CD1c-positive myeloid dendritic cell (primary cell): ENCODE results near the gene PRSS21.

Experiments used
- DNase-seq: peaks from one replicate; pipeline ENCODE4 v3.0.0-alpha.2; 2016; ENCODE audit errors: extremely low spot score

Gene PRSS21

DNA sequence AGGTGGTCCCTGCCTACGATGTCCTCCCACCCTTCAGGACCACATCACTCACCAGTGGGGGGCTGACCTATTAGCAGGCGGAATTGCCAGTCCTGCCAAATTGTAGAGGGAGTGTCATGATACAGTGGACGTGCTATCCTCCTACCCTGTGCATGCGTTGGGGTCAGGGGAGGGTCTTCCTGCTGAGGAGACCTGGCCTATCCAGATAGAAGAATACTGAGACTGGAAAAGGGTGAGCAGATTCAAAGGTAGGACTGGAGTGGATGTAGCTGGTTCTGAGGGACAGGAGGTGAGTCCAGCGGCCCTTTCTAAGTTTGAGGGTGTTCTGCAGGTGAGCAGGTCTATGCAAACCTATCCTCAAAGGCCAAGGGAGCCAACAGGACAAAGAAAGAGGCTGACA, 10.8 kb upstream of the PRSS21 start:
- DNase-seq: no peak

DNA sequence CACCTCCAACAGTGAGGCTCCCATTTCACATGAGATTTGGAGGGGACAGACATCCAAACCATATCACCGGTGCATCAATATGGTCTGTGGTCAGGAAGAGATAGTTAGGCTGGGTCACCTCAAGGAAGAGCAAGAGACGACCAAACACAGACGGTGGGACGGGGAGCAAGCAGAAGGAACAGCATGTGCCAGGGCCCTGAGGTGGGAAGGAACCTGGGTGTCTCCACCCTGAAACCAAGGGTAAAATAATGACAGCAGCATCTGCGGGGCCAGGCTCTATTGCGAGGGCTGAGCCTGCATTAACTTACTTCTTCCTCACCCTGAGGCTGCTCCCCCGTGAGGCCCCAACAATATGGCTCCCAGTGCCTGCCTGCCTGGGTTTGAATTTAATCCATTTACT, 8.9 kb upstream of the PRSS21 start:
- no peak for DNase-seq

DNA sequence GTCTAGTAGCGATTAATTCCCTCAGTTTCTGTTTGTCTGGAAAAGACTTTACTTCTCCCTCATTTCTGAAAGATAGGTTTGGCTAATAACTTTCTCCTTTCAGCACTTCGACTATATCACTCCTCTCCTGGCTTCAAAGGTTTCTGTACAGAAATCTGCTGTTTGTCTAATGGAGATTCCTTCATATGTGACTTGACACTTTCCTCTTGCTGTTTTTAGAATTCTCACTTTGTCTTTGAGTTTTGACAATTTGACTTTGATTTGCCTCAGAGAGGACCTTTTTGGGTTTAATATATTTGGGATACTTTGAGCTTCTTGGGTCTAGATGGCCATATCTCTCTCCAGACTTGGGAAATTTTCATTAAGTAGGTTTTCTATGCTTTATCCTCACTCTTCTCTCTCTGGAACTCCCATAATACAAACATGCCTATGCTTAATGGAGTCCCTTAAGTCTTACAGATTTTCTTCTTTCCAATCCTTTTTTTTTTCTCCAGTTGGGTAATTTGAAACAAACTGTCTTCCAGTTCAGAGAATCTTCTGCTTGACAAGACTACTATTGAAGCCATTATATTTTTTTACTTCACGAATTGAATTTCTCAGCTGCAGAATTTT, 7.8 kb upstream of the PRSS21 start:
- no peak for DNase-seq

DNA sequence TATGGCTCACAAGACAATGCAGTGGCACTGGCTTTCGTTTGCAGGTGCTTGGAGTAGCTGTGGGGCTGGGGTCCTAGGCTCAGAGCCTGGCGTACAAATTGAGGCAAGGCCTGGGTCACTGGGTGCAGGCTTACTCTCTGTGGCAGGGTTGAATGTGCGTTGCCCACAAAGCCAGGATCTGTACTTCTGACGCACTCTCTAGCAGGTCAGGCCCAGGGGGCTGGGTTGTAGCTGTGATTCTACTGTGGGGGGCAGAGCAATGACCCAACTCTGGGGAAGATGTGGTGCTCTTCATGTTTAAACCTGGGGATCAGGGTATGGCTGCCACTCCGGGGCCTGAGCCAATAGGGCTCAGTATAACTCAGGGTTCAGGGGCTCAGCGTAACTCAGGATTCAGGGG, 6.4 kb upstream of the PRSS21 start:
- DNase-seq: no peak

DNA sequence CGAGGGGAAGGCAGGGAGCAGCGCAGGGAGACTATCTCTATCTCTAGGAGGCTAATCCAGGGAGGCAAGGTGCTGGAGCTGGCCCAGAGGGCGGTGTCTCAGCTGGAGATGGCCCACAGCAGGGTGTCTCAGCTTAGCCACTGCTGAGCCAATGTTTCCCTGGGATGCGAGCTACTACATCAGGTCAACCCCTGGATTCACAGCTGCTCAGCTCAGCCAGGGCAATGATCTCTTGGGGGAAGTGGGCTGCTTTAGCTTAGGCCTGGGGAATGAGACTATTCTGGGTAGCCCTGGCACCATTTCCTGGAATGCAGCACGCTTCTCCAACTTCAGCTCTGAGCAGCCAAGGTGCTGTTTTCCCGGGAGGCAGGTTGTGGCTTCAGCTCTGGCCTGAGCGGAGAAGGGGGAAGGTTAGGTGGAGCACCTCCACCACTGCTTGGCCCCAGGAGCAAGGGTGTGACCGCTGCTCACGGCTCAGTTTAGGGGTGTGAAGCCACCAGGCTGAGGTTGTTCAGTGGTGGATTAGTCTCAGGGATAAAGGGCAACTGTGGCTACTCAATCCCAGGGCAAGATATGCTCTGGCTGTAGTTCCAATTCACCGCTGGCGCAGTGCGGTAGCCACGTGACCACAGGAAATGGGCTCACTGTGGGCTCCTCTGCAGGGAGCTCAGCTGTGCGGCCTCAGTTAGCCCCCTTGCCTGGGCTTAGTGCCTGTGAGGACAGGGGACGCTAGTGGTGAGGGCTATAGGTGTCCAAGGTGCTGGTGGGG, 5.2 kb upstream of the PRSS21 start:
- DNase-seq: no peak

DNA sequence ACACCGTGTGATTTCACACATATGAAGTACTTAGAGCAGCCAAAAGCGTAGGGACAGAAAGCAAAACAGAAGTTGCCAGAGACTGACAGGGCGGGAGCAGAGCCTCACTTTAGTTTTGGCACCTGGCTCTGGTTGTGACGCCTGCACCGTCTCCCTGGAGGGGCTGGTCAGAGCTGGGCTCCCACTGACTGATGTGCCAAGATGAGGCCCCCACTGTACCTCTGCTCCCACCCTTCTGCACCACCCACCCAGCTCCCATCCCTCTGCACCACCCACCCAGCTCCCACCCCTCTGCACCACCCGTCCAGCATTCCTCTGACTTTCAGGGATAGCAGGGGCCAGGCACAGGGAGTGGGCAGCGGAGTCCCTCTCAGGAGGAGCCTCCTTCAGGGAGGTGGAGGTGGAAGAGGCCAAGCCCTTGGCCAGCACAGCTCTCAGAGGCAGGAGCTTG, 3.2 kb upstream of the PRSS21 start:
- DNase-seq: no peak

DNA sequence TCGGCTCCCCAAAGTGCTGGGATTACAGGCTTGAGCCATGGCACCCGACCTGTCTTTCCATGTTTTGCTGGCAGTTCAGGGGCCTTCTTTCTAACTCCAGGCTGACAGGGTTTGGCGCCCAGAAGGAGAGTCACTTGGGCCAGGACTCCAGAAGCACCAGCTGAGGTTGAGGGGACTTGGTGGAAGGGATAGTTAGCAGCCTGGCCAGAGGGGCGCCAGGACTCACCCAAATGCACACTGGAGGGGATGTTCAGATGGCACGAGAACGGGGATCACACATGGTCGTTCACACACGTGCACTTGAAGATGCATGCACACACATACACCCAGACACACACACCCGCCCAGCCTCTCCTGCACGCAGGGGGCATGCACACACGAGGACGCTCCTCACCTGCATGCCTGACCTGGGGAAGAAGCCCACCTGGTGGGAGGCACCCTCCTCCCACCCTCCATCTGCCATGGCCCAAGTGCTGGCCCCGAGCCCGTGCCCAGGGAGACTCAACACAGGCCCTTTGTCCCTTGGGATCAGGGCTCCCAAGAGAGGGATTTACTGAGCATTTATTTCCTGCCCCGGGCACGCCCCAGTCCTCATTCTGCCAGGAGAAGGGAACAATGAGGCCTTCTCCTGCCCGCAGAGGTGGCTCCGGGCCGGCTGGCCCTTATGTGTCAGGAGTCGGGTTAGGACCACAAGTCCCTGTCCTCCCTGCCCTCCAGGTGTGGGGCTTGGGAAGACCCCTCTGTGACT, 2.3 kb upstream of the PRSS21 start:
- DNase-seq: no peak

DNA sequence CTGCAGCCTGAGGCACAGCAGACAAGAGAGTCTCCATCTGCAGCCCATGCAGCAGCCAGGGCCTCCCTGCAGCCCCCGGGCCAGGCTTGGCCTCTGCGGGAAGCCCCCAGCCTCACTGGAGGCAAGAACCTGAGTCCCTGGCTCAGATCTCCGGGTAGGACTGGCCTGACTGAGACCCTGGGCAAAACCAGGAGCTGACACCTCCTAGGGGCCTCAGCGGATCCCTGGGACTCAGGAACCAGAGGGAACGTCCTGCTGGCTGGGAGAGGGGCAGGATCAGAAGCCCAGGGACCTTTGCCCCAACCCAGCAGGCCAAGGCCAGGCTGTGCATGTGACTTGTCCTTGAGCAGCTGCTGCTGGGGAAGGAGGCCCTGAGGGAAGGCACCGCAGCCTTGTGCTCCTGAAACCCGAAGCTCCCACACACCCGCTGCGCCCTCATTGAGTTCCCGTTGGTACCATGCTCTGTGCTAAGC, 1.7 kb upstream of the PRSS21 start:
- DNase-seq: peak; percentile 42

DNA sequence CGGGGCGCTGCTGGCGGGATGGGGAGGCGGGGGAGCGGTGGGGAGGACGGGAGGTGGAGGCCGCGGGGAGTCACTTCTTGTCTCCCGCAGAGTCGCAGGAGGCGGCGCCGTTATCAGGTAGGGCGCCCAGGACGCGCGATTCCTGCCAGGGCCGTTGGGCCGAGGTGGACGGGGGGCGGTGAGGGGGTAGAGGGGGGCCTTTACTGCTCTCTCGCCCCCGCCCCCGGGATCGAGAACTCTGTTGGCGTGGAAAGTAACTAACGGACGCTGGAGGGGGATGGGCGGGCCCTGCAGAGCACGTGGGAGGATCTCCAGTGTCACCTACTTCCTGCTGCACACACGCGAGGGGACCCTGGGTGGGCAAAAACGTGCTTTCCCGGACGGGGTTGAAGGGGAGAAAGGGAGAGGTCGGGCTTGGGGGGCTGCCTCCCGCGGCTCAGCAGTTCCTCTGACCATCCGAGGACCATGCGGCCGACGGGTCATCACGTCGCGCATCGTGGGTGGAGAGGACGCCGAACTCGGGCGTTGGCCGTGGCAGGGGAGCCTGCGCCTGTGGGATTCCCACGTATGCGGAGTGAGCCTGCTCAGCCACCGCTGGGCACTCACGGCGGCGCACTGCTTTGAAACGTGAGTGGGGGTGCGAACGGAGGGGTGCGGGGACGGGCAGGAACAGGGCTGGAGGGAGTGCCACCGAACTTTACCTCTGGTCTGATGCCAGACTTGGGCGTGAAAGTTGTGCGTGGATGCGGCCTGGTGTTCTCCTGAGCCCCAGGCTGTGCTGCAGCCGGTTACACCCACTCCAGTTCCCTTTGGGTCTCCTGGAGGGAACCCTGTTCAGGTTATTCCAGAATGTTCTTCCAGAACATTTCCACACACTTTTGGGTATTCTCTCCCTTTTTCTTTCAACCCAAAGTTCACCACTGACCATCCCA, 569 bp downstream of the PRSS21 start:
- DNase-seq: no peak

DNA sequence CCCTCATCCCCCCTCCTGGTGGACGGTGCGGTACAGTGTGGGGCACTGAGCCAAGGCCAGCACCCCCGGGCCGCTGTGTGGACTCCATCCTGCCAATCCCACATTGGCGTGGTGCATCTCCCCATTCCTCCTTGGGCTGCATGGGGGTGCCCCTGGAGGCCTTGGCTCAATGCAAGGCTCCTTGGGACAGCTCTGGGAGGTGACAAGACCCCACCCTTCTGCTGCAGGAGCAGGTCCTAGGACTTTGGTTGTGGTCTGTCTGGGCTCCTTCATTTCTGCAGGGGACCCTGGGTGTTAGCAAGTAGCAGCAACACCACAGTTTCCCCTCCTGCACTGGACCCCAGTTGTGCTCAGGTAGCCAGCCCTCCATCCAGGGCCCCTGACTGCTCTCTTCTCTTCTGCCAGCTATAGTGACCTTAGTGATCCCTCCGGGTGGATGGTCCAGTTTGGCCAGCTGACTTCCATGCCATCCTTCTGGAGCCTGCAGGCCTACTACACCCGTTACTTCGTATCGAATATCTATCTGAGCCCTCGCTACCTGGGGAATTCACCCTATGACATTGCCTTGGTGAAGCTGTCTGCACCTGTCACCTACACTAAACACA, 1.3 kb downstream of the PRSS21 start:
- DNase-seq: no peak

DNA sequence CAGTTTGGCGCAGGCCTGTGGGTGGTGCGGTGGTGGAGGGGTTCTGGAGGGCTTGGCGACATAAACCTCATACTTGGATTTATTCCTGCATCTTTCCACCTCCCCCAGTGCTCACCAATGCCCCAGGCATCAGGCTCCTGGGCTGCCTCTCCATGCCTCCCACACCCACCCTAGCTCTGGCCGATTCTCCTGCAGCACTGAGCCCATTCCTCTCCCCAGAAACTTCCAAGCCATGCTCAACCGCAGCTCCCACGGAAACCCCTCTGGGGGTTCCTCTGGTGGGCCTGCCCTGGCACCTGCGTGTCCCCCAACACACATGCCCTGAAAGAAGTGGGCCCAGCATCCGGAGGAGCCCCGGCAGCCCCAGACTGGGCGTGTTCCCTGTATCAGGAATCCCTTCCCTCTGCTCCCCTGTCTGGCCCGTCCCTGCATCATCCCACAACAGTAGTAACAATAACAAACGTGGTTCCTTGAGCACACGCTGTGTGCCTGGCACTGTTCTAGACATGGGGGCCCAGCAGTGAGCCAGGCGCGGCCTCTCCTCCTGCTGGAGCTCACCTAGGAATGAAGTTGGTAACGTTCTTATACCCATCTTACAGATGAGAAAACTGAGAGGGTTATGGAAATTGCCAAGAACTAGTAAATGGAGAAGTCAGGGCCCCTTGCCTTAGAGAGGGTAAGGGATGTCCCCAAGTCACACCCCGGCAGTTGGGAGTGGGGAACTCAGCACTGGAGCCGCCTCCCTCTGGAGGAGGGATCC, 2.3 kb downstream of the PRSS21 start:
- no peak for DNase-seq

DNA sequence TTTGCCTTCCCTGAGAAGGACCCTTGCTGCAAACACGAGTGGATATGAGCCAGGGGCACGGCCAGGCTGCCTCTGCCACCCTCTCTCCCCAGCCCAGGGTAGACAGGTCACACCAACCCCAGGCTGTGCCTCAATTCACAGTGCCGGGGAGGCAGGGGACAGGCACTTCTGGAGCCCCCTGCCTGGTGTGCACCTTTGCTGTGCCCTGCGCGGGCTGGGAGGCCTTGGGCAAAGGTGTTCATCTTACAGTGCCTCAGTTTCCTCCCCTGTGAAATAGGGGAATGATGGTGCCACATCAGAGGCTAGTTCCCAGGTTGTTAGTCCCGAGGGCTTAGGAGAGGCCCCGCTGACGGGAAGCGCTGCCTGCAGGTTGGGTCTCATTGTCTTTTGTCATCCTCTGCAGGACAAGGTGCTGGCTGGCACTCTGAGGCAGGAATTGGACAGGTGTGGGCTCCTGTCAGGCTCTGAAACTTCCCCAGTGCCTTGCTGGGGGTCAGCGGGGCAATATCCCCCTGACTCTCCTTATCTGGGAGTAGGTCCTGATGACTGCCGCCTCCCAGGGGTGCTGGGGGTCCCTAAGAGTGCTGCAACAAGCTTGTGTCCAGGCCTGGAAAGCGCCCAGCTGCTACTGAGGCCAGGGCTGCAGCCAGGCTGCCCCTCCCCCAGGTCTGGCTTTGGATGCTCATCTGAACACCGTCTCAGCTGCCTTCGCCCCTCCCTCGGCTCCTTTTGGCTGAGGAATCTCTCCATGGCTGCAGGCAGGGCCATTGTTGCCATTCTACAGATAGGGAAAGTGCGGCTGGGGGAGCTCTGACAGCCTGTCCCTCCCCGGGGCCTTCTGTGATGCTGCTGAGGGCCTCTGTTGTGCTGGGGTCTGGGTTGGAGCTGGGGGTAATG, 3.1 kb downstream of the PRSS21 start:
- no peak for DNase-seq

DNA sequence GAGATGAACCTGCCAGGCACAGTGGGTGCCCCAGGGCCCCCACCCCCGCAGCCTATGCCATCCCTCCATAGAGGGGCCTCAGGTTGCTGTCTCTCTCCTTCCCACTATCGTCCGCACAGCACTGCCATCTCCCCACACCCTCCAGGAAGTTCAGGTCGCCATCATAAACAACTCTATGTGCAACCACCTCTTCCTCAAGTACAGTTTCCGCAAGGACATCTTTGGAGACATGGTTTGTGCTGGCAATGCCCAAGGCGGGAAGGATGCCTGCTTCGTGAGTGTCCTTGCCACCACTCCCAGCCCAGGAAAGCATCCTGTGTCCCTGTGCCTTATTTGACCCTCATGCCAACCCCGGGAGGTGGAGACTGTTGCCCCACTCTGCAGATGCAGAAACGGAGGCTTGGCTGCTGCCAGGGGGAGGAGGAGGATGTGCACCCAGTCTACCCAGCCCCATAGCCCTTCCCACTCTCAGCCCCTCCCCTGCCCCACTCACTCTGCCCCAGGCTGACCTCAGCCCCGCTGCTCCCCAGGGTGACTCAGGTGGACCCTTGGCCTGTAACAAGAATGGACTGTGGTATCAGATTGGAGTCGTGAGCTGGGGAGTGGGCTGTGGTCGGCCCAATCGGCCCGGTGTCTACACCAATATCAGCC, 3.9 kb downstream of the PRSS21 start:
- DNase-seq: no peak

DNA sequence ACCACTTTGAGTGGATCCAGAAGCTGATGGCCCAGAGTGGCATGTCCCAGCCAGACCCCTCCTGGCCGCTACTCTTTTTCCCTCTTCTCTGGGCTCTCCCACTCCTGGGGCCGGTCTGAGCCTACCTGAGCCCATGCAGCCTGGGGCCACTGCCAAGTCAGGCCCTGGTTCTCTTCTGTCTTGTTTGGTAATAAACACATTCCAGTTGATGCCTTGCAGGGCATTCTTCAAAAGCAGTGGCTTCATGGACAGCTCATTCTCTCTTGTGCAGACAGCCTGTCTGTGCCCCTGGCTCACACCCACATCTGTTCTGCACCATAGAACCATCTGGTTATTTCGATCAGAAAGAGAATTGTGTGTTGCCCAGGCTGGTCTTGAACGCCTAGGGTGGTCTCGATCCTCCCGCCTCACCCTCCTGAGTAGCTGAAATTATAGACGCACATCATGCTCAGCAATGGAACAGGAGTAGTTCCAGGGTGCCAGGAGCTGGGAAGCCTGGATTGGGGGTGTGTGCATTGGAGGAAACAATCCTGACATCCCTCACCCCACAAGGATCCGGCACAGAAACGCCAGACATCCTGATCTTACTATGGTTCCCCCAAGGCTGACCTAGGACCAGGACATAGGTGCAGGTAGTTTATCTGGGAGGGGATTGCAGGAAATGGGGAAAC, 4.6 kb downstream of the PRSS21 start:
- DNase-seq: no peak

DNA sequence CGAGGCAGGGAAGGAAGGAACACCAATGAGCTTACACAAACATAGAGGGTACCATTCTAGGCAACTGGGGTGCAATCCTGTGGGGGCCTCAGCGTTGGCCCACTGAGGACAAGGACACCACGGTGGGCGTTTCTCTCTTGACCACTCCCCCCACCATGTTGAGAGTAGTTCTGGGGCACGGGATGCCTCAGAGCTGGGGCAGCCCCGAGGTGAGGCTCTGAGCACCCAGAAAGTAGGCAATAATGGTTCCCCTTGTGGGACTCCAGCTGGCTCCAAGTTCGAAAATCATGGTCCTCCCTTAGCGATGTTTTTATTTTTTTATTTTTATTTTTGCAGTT, 5.1 kb downstream of the PRSS21 start:
- no peak for DNase-seq

DNA sequence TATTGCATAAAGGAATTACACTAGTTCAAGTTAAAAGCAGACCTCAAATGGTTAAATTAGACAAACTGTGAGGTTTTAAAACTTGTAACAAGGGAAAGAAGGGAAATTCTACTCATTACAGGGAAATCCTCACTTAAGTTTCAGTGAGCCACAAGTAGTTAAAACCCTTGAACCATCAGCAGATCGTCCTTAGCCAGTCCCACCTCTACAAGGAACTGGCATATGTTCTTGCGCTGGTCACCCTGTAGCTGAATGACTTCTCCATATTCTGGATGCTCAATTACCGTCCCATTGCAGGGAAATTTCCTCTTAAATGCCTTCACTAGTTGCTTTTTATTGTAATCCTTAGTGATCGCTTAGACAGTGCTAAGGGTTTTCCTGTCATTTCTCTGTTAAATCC, 5.5 kb downstream of the PRSS21 start:
- no peak for DNase-seq

DNA sequence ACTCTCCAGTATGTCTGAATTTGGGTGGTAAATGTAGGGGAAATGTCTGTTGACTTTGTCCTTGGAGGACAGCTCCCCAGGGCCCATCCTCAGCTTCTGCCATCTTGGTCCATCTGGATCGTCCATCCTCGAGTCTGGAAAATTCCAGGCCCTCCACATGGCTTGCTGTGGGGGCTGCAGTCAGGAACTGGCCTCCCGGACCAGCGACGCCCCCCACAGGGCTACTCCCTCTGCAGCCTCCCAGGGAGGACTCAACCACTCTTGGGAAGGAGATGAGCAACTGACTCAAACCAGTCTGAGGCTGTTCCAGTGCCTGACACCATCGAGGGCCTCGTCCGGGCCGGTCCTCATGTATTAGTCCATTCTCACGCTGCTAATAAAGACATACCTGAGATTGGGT, 7.6 kb downstream of the PRSS21 start:
- no peak for DNase-seq

DNA sequence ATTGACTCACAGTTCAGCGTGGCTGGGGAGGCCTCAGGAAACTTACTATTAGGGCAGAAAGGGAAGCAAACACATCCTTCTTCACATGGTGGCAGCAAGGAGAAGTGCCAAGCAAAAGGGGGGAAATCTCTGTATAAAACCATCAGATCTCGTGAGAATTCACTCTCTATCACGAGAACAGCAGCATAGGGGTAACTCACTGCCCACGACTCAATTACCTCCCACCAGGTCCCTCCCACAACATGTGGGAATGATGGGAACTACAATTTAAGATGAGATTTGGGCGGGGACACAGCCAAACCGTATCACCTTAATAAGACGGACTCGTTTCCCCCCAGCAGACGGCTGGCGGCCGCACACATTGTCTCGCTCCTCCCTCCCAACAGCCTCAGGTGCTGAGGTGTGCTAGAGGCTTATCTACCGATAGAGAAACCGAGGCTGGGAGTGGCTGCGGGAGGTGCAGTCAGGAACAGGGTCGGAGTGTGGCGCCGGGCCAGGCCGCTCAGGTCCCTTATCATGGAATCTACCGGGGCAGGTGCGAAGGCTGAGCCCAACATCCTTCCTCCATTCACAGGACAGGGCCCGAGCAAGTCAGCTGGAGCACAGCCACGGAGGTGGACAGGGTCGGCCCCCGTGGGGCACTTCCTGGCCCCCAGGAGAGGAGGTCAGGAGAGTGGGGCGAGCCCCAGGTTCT, 8.2 kb downstream of the PRSS21 start:
- no peak for DNase-seq
